GM21786 (cell line): ENCODE measurements around the gene KDM2A.
"Not testable (repeated sequence)": the region's sequence is repeated elsewhere in the genome, so short reads cannot be mapped to it uniquely, and the experiment has no call there.

Source experiments
- ATAC-seq: cut with Tn5 transposase; IDR thresholded peaks from one replicate; pipeline ENCODE4 v1.9.1; 2021; ENCODE audit not compliant: unreplicated experiment

The KDM2A gene

DNA sequence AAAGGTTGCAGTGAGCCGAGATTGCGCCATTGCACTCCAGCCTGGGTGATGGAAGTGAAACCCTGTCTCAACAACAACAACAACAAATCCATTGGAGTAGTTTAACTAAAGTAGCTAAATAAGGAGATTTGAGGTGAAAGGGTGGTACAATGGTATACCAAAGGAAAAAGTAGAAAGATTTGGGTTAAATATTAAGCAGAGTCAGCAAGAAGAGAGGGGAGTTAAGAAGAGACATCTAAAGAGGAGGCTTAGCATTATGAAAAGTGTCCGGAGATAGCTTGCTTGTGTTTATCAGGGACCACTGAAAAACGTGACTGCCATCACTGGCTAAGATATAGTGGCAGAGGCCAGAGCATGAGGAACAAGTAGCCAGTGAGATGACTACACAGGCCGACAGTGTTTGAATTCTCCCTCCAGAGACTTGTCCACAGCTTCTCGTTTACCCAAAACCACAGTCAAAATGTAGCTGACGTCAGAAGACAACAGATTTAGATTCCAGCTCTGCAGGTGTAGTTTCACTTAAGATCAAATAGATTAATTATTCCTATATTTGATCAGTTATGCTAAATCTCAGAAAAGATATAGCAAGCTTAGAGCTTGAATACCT is 114.6 kb downstream of the KDM2A start:
- no peak for ATAC-seq

DNA sequence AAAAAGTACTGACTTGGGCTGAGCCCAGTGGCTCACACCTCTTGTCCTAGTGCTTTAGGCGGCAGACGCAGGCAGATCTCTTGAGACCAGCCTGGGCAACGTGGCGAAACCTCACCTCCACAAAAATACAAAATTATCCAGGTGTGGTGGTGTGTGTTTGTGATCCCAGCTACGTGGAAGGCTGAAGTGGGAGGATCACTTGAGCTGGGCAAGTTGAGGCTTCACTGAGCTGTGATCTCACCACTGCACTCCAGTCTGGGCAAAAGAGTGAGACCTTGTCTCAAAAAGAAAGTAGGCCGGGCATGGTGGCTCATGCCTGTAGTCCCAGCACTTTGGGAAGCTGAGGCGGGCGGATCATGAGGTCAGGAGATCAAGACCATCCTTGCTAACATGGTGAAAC is 115.5 kb downstream of the KDM2A start:
- not testable (repeated sequence) for ATAC-seq

DNA sequence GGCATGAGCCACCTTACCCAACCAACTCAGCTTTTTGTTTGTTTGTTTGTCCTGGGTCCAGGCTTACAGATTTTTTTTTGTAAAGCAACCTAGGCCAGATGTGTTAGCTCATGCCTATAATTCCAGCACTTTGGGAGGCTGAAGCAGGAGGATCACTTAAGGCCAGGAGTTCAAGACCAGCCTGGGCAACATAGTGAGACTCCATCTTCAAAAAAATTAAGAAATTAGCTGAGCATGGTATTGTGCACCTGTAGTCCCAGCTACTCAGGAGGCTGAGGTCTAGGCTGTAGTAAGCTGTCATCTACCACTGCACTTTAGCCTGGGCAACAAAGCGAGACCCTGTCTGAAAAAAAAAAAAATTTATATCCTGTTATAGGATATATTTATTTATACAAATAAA is 118.5 kb downstream of the KDM2A start:
- no peak for ATAC-seq

DNA sequence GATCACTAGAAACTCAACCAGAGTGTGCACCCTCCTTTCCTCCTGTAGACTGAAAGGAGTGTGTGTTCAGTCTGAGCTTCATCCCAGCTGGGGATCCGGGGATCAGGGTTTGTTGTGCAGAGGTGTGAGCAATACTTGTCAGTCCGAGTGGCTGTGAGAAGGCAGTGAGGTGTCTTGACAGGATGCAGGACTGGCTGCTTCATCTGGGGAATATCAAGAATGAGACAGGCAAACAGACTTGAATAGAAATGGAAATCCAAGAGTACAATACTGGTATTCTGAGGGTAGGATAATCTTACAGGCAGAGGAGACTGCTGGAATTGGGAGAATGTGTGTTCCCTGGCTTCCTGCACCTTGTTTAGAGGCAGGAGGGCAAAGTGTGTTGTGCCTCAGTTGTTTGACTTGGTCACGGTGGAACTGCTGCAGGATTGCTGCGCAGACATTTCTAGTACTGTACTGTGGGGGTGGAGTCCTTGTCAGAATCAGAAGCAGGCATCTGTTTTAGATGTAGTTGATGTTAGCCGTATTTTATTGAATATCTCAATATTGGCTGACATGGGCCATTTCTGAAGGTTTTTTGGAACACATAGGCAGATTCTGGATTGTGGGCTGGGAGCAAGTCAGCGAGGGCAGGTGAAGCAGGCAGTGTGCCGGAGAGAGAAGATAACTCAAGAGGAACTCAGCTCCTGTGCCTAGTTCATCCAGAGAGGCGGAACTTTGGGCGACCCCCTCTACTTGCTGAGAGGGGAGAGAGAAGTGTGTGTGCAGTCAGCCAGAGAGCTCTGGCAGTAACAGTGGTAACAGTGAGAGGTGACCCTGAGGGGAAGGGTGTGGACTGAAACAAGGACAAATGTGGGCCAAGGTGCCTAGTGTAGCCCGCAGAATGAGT is 120.1 kb downstream of the KDM2A start:
- ATAC-seq: no peak

DNA sequence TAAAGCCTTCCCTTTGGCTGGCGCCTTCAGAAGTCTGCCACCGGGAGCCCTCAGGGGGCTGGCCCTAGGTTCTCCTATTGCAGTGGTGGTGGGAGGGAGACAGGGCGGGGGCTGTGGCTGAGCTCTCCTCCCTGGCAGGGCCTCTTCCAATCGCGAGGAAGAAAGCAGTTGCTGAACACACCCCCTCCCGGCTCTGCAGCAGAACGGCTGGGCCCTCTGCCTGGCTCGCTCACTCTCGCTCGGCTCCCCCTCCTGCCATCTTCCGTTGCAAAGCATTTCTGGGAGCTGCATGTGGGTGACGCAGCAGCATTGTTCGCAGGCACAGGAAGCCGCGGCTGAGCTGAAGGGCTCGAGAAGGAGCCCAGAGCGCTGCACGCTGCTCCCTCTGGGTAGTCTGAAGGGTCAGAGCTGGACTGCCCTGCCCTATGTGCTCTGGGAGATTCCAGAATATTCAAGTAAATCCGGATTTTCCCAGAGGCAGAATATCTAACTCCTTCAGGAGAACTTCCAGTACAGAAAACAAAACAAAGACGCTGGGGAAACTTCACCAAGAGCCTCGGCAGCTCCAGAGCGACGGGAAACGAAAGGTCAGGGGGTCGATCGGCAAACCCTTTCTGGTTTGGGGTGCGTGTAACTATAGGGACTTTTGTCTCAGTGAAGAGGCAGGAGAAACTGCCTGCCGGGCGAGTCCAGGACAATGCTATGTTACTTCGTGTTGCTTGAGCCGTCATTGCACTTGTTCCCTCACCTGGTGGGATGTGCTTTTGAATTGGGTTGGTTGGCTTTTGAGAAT is 120.9 kb downstream of the KDM2A start:
- ATAC-seq: peak; percentile 88

DNA sequence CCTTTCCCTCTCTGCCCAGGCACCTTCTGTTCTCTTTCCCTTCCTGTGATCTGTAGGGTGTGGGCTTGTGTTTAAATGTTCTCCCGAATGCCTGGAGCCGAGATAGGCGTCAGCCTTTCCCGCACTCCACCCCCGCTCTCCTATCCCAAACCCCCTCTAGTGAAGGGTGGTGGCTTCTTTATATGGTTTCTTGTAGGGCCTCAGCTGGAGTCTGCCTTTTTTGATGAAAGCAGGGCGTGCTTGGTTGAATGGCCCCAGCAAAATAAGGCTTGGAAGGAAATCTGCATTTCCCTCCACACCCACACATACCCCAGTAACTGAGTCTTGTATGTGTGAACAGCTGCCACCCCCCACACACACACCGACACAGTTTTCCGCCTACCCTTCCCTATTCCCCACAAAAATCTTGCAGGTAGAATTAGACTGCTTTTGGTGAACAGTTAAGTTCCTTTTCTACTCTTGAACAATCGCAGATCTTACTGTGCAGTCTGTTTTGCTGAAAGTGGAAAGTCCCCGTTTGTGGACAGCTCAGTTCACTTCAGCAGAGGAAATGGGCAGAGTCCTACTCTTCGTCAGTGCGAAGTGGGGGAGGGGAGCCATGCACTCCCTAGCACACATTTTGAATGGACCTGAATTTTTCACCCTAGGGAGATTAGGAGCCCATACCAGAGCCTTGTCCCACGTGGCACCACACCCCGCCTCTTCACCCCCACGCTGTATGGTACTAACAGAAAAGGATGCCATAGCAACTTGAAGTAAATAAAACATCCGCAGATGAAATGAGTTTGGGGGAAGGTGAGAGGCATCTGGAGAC is 121.7 kb downstream of the KDM2A start:
- peak; percentile 26 for ATAC-seq

DNA sequence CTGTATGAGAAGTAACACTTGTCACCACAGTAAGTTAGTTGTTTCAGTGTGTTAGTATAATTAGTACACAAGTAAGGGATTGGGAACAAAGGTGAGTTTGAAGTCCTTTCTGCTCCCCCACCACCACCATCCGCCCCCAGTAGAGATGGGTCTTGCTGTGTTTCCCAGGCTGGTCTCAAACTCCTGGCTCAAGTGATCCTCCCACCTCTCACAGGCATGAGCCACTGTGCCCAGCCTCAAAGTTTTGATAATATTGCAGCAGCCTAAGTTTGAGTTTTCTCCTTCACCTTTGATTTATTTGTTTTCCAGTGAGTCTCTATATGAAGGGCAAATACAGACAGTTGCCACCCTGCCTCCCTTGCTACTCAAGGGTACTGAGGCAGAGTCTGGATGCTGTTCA is 123.5 kb downstream of the KDM2A start:
- no peak for ATAC-seq

DNA sequence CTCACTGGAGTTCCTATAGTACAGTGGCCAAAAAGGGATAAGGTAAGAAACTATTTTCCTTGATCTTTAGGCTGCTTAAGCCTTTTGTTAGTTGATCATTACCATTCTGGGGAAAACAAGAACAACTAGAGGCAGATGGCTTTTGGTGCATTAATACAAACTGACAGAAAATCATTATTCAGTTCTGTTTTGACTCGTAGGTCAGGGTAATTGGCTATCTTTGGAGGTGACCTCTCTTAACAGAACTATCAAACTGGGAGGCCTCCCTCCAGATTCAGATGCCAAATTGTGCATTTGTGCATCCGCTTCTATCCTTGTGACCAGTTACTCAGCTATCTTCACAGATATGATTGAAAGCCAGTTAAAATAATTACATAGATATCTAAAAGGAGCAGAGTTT is 124.0 kb downstream of the KDM2A start:
- no peak for ATAC-seq

DNA sequence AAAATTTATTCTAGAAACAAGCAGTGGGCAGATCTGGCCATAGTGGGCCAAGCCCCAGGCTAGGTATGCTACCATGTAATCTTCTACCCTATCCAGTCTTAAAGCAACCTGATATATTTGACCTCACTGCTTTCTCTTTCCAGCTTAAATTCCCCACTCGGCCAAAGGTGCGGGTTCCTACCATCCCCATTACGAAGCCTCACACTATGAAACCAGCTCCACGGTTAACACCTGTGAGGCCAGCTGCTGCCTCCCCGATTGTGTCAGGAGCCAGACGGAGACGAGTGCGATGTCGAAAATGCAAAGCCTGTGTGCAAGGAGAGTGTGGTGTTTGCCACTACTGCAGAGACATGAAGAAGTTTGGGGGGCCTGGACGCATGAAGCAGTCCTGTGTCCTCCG is 126.0 kb downstream of the KDM2A start:
- ATAC-seq: no peak

DNA sequence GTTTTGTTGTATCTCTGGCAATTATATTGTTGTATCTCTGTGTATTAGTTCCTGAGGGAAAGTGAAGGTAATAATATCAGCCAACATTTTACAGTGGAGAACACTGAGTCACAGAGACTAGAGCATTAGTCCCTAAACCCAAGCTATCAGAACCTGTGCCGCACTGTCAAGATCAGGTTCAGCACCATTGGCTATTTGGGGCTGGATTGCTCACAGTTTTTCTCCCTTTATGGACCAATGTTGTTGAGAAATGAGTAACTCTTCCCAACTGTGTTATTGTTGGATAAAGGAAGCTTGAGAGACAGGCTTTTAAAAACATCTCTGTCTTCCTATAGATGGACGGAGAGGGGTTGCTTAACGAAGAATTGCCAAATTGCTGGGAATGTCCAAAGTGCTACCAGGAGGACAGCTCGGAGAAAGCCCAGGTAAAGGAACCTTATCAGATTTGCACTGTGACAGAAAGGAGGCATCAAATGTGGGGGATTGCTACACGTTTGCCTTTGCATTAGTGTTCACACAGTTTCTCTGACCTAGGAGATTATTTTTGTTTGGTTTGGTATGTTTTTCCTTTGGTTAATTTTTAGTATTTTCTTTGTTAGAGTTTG is 129.0 kb downstream of the KDM2A start:
- no peak for ATAC-seq

DNA sequence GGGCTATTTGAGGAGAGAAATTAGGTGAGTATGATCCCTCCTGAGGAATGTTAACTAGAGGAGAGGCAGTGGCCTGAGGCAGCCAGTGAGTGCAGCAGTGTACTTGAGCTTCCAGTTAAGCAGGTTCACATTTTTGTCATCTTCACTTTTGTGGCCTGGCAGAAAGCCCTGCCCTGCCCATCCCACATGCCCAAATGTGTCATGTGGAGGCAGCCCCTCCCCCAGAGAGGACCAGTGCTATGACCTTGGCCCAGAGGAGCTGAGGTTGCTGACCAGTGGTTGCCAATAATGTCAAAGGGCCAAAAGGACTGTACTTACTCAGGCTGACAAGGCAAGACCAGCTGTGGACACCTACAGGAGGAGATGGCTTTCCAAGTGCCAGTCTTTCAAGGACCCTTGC is 129.6 kb downstream of the KDM2A start:
- no peak for ATAC-seq

DNA sequence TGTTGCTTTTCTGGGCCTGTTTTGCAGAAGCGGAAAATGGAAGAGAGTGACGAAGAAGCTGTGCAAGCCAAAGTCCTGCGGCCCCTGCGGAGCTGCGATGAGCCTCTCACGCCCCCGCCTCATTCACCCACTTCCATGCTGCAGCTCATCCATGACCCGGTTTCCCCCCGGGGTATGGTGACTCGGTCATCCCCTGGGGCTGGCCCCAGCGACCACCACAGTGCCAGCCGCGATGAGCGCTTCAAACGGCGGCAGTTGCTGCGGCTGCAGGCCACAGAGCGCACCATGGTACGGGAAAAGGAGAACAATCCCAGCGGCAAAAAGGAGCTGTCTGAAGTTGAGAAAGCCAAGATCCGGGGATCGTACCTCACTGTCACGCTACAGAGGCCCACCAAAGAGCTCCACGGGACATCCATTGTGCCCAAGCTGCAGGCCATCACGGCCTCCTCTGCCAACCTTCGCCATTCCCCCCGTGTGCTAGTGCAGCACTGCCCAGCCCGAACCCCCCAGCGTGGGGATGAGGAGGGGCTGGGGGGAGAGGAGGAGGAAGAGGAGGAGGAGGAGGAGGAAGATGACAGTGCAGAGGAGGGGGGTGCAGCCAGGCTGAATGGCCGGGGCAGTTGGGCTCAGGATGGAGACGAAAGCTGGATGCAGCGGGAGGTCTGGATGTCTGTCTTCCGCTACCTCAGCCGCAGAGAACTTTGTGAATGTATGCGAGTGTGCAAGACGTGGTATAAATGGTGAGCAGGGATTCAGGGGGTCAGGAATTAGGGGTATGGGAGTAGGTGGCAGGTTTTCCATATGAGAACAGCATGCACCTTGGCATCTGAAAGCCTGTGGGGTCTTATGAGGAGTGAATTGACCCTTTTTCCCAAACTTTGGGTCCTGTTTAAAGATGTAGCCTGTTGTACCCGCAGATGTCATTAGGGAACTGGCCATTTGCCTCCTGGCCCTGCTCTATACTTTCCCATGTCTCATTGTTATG is 131.3 kb downstream of the KDM2A start:
- no peak for ATAC-seq

DNA sequence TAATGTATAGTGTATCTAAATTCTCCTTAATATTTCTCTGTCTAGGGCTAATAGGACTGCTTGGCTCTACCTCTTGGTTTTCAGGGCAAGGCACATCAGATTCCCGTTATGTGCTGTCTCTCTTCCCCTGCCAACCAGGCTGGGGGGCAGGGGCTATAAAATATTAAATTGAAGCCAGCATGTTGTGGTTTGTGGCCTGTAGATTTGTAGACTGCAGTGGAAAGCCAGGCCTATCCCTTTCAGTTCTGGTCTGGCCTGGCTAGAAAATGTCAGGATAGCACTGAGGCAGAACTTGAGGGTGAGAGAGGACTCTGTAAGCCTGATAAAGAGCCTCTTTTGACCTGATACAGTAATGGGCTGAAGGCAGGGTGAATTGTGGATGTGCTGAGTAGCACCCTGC is 132.8 kb downstream of the KDM2A start:
- ATAC-seq: no peak

DNA sequence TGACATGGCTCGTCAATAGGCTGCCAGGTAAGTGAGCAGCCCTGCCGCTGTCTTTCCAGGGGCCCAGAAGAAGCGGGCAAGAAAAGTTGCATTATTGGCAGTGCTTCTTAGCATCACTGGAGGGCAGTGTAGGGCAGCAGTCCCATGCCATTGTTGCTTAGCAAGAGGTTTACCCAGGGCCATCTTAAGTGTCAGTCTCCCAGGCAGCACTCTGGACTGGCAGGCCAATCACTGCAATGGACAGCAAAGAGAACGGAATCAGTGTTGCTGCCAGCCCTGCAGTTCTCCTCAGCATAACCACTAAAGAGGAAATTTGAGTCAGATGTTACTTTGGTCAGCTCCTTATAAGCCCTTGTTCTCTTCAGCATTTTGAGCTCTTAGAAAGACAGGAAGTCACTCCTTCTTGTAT is 133.8 kb downstream of the KDM2A start:
- no peak for ATAC-seq

DNA sequence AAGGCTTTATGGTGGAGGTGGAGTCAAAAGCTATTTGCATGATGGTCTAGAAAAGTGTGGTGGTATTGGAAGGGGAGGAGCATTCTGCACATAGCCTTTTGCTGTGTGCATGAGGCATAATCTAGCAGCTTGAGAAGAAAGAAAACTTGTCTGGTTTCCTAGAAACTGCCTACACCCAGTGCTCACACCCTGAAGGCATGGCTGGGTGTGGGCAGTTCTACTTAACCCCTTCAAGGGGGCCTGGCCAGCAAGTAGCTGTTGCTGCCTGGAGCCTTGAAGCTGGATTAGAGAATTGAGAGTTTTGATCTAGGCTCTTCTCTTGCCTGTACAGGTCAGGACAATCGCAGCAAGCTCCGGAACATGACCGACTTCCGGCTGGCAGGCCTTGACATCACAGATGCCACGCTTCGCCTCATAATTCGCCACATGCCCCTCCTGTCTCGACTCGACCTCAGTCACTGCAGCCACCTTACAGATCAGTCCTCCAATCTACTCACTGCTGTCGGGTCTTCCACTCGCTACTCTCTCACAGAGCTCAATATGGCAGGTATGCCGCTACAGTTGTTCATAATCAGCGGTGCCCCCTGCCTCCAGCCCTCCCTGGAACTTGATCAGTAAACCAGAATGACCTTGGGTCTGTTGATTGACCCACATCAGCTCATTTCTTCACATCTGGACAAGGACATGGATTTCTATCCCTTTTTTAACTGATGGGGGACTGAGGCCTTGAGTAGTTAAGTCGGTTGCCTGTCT is 135.0 kb downstream of the KDM2A start:
- no peak for ATAC-seq

DNA sequence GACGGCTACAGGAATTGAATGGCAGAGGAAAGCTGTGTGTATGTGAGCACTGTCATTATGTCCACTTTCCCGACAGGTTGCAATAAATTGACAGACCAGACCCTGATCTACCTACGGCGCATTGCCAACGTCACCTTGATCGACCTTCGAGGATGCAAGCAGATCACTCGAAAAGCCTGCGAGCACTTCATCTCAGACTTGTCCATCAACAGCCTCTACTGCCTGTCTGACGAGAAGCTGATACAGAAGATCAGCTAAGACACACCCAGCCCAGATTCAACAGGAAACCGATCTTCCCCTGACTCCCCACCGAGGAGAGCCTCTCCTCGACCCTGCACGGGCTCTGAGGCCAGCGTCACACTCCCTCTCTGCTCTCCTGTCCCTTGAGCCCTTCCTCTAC is 135.7 kb downstream of the KDM2A start:
- ATAC-seq: no peak

DNA sequence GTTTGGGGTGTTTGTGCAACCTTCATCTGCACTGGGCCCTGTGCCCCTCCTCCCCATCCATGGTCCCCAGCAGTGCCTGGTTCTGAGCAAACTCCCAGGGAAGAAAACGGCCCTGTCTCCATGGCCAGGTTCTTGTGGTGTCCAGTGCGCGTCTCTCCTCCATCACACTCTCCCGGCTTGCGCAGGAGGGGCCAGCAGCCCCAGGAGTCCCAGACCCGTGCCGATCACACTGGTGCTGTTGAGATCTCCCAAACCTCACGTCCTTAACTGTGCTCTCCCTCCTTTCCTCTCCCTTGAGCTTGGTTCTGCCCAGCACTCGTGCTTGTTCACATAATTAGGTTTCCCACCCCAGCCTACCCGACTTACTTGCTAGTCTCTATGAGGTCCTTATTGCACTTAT is 136.3 kb downstream of the KDM2A start:
- no peak for ATAC-seq

DNA sequence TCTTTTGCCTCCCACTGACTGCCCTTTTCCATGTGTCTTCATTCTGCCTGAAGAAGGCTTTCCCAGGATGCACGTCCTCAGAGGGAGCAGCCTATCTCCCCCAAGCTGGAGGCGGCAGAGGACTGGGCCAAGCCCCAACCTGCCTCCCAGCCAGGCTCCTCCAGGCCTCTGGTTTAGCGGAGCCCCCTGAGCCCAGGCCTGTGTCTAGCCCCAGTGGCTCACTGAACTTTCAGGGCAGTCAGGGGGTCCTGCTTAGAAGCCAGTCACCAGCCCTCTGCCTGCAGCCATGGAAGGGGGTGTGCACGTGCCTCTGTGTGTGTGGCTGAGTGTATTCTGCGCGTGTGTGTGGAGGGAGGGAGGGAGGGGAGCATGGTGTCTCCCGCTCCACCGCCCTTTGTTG is 136.8 kb downstream of the KDM2A start:
- no peak for ATAC-seq
